H1 (cell line): Measurements from ENCODE around the gene ARMC5.

Source experiments
- EZH2 ChIP-seq: fragments of 200-600 bp; sonication (generic); IDR thresholded peaks from 2 replicates; pipeline ENCODE4 v1.7.1; 2012; ENCODE audit warnings: low read depth, mild to moderate bottlenecking, moderate library complexity, low read length, inconsistent platforms; ENCODE audit not compliant: severe bottlenecking
- POLR2A ChIP-seq, 2 experiments: IDR thresholded peaks; 1 replicate in 1 of 2; 2 replicates in 1 of 2; pipeline ENCODE4 v1.6.1; 2011; ENCODE audit warnings: low read depth in 2 of 2, low read length in 2 of 2, mild to moderate bottlenecking in 2 of 2; ENCODE audit errors: control extremely low read depth in 1 of 2
- POLR2AphosphoS5 ChIP-seq: IDR thresholded peaks from 2 replicates; pipeline ENCODE4 v1.6.1; 2011; ENCODE audit warnings: low read depth, low read length
- USF2 ChIP-seq: IDR thresholded peaks from 2 replicates; pipeline ENCODE4 v1.6.1; 2011; ENCODE audit warnings: low read length, improper control_type of control experiment
- YY1 ChIP-seq: IDR thresholded peaks from 2 replicates; pipeline ENCODE4 v1.6.1; 2011; ENCODE audit warnings: low read depth, mild to moderate bottlenecking, low read length
- TF ChIP-seq, protein P1 (sequence below): IDR thresholded peaks from 2 replicates; pipeline ENCODE4 v1.6.1; 2012; ENCODE audit warnings: inconsistent platforms
- TF ChIP-seq, protein P2 (sequence below): IDR thresholded peaks from 2 replicates; pipeline ENCODE4 v1.6.1; 2012; ENCODE audit warnings: inconsistent platforms

DNA sequence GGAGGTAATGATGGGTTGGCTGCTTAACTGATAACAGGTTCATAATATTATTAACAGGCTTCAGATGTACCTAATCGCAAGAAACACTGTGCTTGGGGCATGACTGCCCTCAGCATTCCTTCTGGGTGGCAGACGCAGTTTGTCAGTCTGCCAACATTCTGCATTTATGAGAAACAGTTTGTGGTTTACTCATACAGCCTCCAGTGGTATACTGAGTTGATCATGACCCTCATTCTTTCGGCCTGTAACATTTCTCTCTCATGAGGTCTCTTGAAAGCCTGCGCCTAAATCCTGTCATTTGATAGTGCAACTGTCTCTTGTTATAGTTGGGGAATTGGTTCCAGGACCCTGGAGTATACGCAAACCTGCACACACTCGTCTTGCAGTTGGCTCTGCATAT, 53.8 kb downstream of the ARMC5 start:
- TF ChIP-seq, protein P1, sequence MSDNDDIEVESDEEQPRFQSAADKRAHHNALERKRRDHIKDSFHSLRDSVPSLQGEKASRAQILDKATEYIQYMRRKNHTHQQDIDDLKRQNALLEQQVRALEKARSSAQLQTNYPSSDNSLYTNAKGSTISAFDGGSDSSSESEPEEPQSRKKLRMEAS: no peak
- TF ChIP-seq POLR2A (IDR thresholded peaks at IDR 0.05; ENCODE audit: control extremely low read depth in 1 of 2, low read depth in 2 of 2, low read length in 2 of 2) (no peak), YY1 (no peak), EZH2 (no peak), USF2 (no peak), POLR2AphosphoS5 (no peak)
- TF ChIP-seq, protein P2, sequence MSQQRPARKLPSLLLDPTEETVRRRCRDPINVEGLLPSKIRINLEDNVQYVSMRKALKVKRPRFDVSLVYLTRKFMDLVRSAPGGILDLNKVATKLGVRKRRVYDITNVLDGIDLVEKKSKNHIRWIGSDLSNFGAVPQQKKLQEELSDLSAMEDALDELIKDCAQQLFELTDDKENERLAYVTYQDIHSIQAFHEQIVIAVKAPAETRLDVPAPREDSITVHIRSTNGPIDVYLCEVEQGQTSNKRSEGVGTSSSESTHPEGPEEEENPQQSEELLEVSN: no peak
